OCI-LY1 (cell line): Measurements from ENCODE around the gene WWOX.

Experiments
- H2AFZ ChIP-seq: fragments of 200-600 bp; sonication (generic), shearing (Covaris generic); 2 replicates; pipeline ENCODE4 v1.6.0; 2014; ENCODE audit warnings: antibody characterized with exemption, mild to moderate bottlenecking, low read length
- H3F3A ChIP-seq: fragments of 200-600 bp; sonication (generic), shearing (Covaris generic); 2 replicates; pipeline ENCODE4 v1.6.0; 2014; ENCODE audit warnings: mild to moderate bottlenecking, antibody characterized with exemption, low read length, moderate library complexity; ENCODE audit not compliant: insufficient read depth
- H3K27ac ChIP-seq: fragments of 200-600 bp; sonication (generic); 2 replicates; pipeline ENCODE4 v1.5.1; 2014; ENCODE audit warnings: low read length, mixed run types, mild to moderate bottlenecking, low read depth; ENCODE audit not compliant: poor library complexity, severe bottlenecking
- H3K27me3 ChIP-seq: fragments of 200-600 bp; sonication (generic); 2 replicates; pipeline ENCODE4 v1.6.0; 2014; ENCODE audit warnings: antibody characterized with exemption, mild to moderate bottlenecking, low read length, moderate library complexity; ENCODE audit not compliant: insufficient read depth
- H3K36me3 ChIP-seq: fragments of 200-600 bp; sonication (generic); 2 replicates; pipeline ENCODE4 v1.6.1; 2014; ENCODE audit warnings: mild to moderate bottlenecking, antibody characterized with exemption, low read length, moderate library complexity, mixed read lengths; ENCODE audit not compliant: insufficient read depth
- H3K4me1 ChIP-seq: fragments of 200-600 bp; sonication (generic); 2 replicates; pipeline ENCODE4 v1.5.1; 2014; ENCODE audit warnings: mild to moderate bottlenecking, low read length, moderate library complexity; ENCODE audit not compliant: insufficient read depth, severe bottlenecking
- H3K4me2 ChIP-seq: fragments of 200-600 bp; sonication (generic), shearing (Covaris generic); 2 replicates; pipeline ENCODE4 v1.6.1; 2014; ENCODE audit warnings: low read length
- H3K4me3 ChIP-seq: fragments of 200-600 bp; sonication (generic); 2 replicates; pipeline ENCODE4 v1.5.1; 2014; ENCODE audit warnings: low read length, low read depth, mild to moderate bottlenecking, mixed read lengths; ENCODE audit not compliant: poor library complexity, severe bottlenecking
- H3K79me2 ChIP-seq: fragments of 200-600 bp; shearing (Covaris generic); 2 replicates; pipeline ENCODE4 v1.6.1; 2016; ENCODE audit warnings: mixed run types, low read length, mixed read lengths; ENCODE audit not compliant: insufficient read depth
- H3K9ac ChIP-seq: fragments of 200-600 bp; sonication (generic), shearing (Covaris generic); 2 replicates; pipeline ENCODE4 v1.6.1; 2014; ENCODE audit warnings: mild to moderate bottlenecking, low read length, mixed read lengths
- H3K9me2 ChIP-seq: fragments of 200-600 bp; sonication (generic), shearing (Covaris generic); 2 replicates; pipeline ENCODE4 v1.6.1; 2014; ENCODE audit warnings: low read depth, mild to moderate bottlenecking, low read length, mixed read lengths
- H3K9me3 ChIP-seq: fragments of 200-600 bp; shearing (Covaris generic); 2 replicates; pipeline ENCODE4 v1.6.1; 2014; ENCODE audit warnings: low read length, mixed read lengths
- H4K20me1 ChIP-seq: fragments of 200-600 bp; sonication (generic), shearing (Covaris generic); 2 replicates; pipeline ENCODE4 v1.6.0; 2016; ENCODE audit warnings: mild to moderate bottlenecking, low read length; ENCODE audit not compliant: insufficient read depth
- CTCF ChIP-seq: fragments of 200-600 bp; sonication (generic), shearing (Covaris generic); IDR thresholded peaks from 2 replicates; pipeline ENCODE4 v1.5.1; 2017; ENCODE audit warnings: mild to moderate bottlenecking, antibody characterized with exemption, low read length, moderate library complexity, mixed read lengths
- EZH2 ChIP-seq: fragments of 200-600 bp; sonication (generic), shearing (Covaris generic); IDR thresholded peaks from 2 replicates; pipeline ENCODE4 v1.8.0; 2017; ENCODE audit warnings: borderline replicate concordance, mixed run types, mild to moderate bottlenecking, antibody characterized with exemption, low read length, moderate library complexity, mixed read lengths

The WWOX gene

GRCh38 chr16:78137782-78138616 is 38.5 kb downstream of the WWOX start:
- no peaks in the 10 kb centered on the region for H3K4me1 ChIP-seq
- no peak for TF ChIP-seq CTCF
- no peaks in the 10 kb centered on the region for H3K79me2 ChIP-seq
- H3K27me3 ChIP-seq: no peaks in the 10 kb centered on the region
- no peak overlapping the region for H3K27ac ChIP-seq
- no peak overlapping the region for H2AFZ ChIP-seq
- no peak overlapping the region for H3K9ac ChIP-seq
- no peaks in the 10 kb centered on the region for H3K9me3 ChIP-seq
- no peaks in the 10 kb centered on the region for H4K20me1 ChIP-seq
- no peaks in the 10 kb centered on the region for H3K36me3 ChIP-seq
- H3K9me2 ChIP-seq: no peaks in the 10 kb centered on the region
- no peaks in the 10 kb centered on the region for H3F3A ChIP-seq
- no peak overlapping the region for H3K4me3 ChIP-seq
- H3K4me2 ChIP-seq: no peak overlapping the region

GRCh38 chr16:78140818-78141466 is 41.5 kb downstream of the WWOX start:
- Histone ChIP-seq H3K9ac (no peak overlapping the region), H3F3A (no peaks in the 10 kb centered on the region), H4K20me1 (no peaks in the 10 kb centered on the region), H3K9me2 (no peaks in the 10 kb centered on the region), H3K4me3 (no peak overlapping the region), H3K9me3 (no peaks in the 10 kb centered on the region), H3K27me3 (no peaks in the 10 kb centered on the region), H3K4me2 (no peak overlapping the region), H3K79me2 (no peaks in the 10 kb centered on the region), H2AFZ (no peak overlapping the region), H3K4me1 (no peaks in the 10 kb centered on the region), H3K36me3 (no peaks in the 10 kb centered on the region), H3K27ac (no peak overlapping the region)
- TF ChIP-seq EZH2 (no peak), CTCF (no peak)

GRCh38 chr16:78142788-78143187 is 43.3 kb downstream of the WWOX start:
- H3K4me2 ChIP-seq: no peak overlapping the region
- H4K20me1 ChIP-seq: no peaks in the 10 kb centered on the region
- H3K9me2 ChIP-seq: no peaks in the 10 kb centered on the region
- no peak overlapping the region for H3K9ac ChIP-seq
- no peaks in the 10 kb centered on the region for H3K4me1 ChIP-seq
- TF ChIP-seq CTCF (no peak), EZH2 (no peak)
- no peak overlapping the region for H3K27ac ChIP-seq
- no peaks in the 10 kb centered on the region for H3F3A ChIP-seq
- no peaks in the 10 kb centered on the region for H3K36me3 ChIP-seq
- no peaks in the 10 kb centered on the region for H3K9me3 ChIP-seq
- no peaks in the 10 kb centered on the region for H3K27me3 ChIP-seq
- H2AFZ ChIP-seq: no peak overlapping the region
- no peaks in the 10 kb centered on the region for H3K79me2 ChIP-seq
- no peak overlapping the region for H3K4me3 ChIP-seq
